ENCODE data around the gene EBI3. TPM values are rescaled to one million over a fixed set of nuclear protein-coding genes. Genes with fewer than 3 reads are reported as not detected.
"Not testable (repeated sequence)": the region's sequence is repeated elsewhere in the genome, so short reads cannot be mapped to it uniquely, and the experiment has no call there.

EBI3 gene
- 2.7 and 3.0 TPM in 2 replicates for total RNA-seq (2014; rRNA removed; shearing (Covaris generic))

- DNase-seq (ENCODE audit: low read depth) = peak; percentile 79
Measured at GRCh38 chr19:4229179-4229931, at the start of gene EBI3. Gene EBI3, plus strand, starts transcription at chr19:4229523. Its CDS starts 28 bp downstream, at chr19:4229551.

- DNase-seq (ENCODE audit: low read depth) = no peak
Measured at GRCh38 chr19:4181053-4181508, 48.2 kb upstream of the EBI3 start.

DNA sequence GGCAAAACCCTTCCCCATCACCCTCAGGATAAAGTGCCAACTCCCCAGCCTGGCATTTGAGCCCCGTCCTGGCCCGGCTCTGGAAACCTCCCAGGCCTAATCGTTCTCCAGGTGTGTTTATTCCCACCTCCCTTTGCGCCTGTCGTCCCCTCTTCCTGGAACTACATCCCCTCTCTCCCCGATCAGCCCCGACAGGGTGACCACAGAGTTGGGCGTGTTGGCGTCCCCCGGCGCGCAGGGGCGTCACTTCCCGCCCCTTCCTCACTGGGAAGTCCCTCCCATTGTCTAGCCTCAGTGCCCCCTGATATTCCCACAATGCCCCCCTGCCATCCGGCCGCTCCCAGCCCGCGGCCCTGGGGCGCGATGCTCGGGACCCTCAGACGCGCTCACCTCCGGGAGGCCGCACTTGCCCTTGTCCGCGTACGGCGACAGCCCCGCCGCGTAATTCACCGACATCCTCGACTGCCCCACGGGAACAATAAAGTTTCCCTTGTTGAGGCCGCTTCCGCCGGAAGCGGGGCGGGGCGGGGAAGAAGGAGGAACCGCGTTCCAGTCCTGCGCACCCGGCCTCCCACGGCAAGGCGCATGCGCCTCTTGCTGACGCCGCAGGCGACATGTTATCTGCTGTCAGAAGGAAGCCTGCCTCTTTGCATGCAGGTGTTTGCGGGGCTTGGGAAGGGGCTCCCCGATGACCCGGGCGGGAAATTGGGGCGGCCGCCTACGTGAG is 47.1 kb upstream of the EBI3 start, which contains the start of the genes ANKRD24 and SIRT6:
ANKRD24 (plus strand) TSS at position 606 of the 727 bp plus-strand sequence. CDS start 3,737 bp downstream, outside the sequence.
SIRT6 (minus strand) TSS at position 480 of the 727 bp plus-strand sequence; CDS start at position 456, 24 bp downstream.
- peak; percentile 92 for DNase-seq (ENCODE audit: low read depth)

- peak; percentile 17 for DNase-seq (ENCODE audit: low read depth)
Measured at GRCh38 chr19:4183967-4184717, 45.2 kb upstream of the EBI3 start.

DNA sequence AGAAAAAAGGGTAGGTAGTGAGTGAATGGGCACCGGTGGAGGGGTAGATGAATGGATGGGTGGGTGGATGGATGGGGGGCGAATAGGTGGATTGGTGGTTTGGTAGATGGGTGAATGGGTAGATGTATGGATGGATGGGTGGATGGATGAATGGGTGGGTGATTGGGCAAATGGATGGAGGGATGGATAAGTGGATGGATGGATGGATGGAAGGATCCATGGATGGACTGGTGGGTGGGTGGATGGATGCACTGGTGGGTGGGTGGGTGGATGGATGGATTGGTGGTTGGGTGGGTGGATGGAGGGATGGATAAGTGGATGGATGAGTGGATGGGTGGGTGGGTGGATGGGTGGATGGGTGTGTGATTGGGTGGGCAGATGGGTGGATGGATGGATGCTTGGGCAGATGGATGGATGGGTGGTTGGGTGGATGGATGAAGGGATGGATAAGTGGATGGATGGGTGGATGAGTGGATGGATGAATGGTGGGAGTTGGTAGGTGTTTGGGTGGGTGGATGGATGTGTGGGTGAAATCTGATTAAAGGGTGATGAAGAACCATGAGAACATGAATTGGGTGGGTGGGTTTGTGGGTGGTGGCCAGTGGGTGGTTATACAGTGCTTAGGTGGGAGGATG is 44.5 kb upstream of the EBI3 start:
- DNase-seq (ENCODE audit: low read depth) = no peak

DNA sequence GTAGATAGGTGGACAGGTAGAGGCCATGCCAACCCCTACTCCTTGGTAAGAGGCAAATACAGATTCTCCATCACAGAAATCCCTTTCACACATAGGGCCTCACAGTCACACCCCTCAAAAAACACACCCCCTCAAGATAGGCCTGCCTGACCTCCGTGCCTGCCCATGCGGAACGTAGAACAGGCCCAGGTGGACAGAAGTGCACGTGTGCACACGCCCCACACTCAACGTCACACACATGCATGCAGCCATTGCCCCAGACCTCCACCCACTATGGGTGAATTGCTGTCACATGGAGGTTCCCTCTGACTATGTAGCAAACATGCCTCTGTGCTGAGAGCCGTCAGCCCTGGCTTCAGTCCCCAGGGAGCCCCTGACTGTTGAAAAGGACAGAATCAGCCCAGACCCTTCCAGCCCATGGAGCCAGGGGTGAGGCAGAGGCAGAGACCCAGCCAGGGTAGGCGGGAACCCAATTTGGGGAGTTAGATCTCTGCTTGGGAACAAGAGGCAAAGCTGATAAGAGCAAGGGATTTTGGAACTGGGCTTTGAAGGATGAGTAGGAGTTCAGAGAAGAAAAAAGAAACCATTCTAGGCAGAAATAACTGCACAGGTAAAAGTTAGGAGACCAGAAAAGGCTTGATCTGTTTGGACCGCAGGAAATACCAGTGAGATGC is 43.8 kb upstream of the EBI3 start:
- DNase-seq (ENCODE audit: low read depth) = no peak

DNA sequence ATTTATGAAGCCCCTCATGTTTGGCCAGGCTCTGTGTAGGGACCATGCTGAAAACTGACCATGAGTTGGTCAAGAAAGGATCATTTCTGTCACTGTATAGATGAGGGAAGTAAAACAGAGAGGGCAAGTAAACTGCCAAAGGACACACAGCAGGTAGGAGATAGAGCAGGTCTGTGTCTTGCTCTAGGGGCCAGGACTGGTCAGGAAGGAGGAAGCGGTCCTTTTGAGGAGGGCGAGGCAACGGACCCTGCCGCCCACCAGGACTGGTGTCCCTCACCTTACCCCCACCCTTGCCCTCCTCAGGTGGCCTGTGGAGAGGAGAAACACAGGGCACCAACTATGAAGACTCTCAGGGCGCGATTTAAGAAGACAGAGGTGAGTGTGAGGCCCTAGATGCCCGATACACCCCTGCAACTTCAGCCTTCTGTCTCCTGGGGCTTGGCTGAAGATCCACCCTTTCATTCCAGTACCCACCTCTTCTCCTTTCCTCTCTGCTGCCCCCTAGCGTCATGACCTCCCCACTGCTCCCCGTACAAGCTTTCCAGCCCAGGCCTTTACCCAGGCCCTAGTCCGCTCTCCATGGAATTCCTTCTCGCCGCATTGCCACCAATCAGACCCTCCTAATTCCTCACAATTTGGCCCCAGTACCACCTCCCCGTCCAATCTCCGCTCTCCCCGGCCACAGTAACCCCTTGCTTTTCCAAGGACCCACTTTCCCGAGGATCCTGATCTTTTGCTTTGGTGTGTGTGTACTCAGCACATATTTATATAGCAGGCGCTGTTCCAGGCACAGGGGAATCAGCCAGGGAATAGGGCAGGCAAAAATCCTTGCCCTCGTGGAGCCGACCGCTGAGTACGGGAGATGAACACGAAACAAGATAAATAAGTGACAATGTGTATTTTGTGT is 43.0 kb upstream of the EBI3 start:
- peak; percentile 70 for DNase-seq (ENCODE audit: low read depth)

- DNase-seq (ENCODE audit: low read depth) = no peak
Measured at GRCh38 chr19:4187313-4188122, 41.8 kb upstream of the EBI3 start.

DNA sequence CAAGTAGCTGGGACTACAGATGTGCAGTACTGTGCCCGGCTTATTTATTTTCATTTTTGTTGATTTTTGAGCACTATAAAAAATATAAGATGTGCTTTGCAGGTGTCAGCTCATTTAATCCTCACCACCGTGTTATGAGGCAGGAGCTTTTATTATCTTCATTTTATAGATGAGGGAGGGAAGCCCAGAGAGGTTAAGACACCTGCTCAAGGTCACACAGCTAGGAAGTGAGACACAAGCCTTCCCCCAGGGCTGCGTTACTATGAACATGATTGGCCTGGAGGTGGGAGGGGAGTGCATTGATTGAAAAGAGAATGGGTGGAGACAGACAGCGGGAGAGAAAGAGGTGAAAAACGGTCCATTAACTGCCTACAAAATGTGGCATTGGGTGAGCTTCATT is 39.7 kb upstream of the EBI3 start:
- no peak for DNase-seq (ENCODE audit: low read depth)

DNA sequence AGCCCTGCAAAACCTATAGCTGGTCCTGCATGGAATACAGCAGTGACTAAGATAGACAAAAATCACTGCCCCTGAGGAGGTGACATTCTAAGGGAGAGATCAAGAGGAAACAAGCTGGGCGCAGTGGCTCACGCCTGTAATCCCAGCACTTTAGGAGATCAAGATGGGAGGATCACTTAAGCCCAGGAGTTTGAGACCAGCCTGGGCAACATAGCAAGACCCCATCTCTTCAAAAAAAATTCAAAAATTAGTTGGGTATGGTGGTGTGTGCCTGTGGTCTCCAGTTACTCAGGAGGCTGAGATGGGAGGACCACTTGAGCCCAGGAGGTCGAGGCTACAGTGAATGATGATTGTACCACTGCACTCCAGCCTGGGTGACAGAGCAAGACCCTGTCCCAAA is 36.8 kb upstream of the EBI3 start:
- DNase-seq (ENCODE audit: low read depth) = not testable (repeated sequence)

DNA sequence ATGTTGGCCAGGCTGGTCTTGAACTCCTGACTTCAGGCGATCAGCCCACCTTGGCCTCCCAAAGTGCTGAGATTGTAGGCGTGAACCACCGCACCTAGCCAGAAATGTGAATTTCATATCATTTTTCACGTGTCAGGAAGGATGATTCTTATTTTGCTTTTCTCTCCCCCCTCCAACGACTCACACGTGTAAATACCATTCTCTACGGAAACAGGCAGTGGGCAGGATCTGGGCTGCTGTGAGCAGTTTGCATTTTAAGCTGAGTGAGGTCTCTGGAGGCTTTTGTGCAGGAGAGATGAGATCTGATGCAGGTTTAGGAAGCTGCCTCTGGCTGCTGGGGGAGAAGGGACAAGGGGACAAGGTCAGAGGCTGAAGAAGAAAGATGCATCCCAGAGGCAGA is 35.0 kb upstream of the EBI3 start:
- DNase-seq (ENCODE audit: low read depth) = no peak

- DNase-seq (ENCODE audit: low read depth) = no peak
Measured at GRCh38 chr19:4196009-4196408, 33.3 kb upstream of the EBI3 start.

GRCh38 chr19:4196587-4197148 is 32.7 kb upstream of the EBI3 start:
- DNase-seq (ENCODE audit: low read depth) = no peak

GRCh38 chr19:4197228-4197624 is 32.1 kb upstream of the EBI3 start:
- DNase-seq (ENCODE audit: low read depth) = no peak

- peak; percentile 16 for DNase-seq (ENCODE audit: low read depth)
Measured at GRCh38 chr19:4197625-4198466, 31.5 kb upstream of the EBI3 start.

DNA sequence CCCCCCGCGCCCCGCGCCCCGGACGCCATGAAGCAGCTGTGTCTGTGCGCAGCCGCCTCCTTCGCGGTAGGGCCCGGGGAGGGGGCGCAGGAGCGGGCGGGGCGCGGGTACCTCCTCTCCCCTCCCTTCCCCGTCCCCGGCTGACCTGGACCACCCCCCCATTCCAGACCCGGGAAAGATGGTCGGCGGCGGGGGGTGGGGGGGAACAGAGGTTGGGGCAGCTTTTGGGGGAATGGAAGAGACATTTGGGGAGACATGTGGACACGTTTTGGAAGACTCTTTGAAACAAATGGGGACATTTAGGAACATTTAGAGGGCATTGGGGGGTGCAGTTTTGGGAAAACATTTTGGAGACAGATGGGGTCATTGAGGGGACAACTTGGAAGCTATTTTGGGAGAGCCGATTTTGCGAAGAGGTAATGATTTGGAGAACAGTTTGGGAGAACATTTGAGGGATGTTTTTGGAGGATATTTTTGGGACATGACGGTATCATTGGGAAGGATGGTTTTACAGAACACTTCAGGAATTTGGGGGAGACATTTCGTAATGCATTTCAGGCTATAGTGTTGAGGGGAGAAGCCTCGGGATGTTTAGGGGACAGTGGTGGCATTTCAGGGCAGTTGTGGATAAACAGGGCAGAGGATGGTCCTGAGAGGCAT is 30.7 kb upstream of the EBI3 start:
- no peak for DNase-seq (ENCODE audit: low read depth)

DNA sequence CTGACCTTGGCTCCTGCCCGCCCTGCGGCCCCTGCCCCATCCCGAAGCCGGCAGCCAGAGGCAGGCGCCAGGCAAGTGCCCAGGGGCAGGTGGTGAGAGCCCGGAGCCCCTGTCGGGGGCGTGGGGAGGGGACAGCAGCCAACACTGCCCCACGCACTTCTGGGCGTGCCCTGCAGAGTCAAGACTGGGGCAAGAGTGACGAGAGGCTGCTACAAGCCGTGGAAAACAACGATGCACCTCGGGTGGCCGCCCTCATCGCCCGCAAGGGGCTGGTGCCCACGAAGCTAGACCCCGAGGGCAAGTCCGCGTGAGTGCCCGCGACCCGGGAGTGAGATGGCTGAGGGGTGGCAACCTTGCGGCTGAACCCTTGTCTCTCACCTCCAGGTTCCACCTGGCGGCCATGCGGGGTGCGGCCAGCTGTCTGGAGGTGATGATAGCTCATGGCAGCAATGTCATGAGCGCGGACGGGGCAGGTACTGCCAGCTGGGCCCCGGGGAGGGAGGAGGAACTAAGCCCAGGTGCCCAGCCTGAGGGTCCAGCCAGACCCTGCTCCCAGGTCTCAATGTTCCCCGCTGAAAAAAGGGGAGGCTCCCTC is 29.5 kb upstream of the EBI3 start:
- no peak for DNase-seq (ENCODE audit: low read depth)

All from M059J (cell line).